ENCODE measurements around the gene CCDC85B.

- no peak for TF ChIP-seq FOXP2 (optimal IDR thresholded peaks at IDR 0.05; ENCODE audit: control extremely low read depth, extremely low read length, insufficient read depth)
- no peak for TF ChIP-seq POLR2AphosphoS5 (IDR thresholded peaks at IDR 0.05; ENCODE audit: borderline replicate concordance, low read depth, low read length)
Observed at GRCh38 chr11:65861165-65861505, 29.3 kb upstream of the CCDC85B start.

Data from SK-N-MC (cell line).